GM18870 (cell line): Measurements from ENCODE around the gene EFNA5.

Source experiments
- ATAC-seq: cut with Tn5 transposase; IDR thresholded peaks from one replicate; pipeline ENCODE4 v1.9.1; 2021; ENCODE audit warnings: moderate library complexity; ENCODE audit not compliant: unreplicated experiment

Gene EFNA5

DNA sequence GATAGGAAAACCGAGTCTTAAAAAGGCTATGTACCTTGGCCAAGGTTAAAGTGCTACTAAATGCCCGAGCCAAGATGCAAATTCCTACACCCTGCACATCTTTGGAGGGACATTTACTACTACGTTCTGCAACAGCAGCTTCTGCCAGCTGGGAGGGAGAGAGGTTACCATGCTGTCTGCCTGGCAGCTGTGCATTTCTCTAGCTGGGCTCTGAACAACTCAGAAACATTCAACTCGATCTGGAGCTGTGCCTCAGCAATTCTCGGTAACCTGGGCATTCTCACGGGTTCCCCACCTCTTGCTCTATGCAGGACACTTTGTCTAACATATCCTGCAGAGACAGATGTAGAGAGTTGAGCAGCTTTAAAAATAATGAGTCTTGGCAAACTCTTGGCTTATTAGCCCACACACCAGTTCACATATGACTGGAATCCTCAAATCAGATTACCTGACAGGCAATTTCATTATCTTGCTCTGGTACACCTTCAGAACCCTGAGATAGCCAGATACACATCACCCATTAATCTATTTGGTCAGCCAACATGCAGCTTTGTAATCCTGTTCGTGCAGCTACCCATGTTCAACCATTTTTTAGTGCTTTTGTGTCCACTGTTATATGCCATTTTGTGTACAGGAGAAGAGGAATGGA lies 115.8 kb downstream of the EFNA5 start:
- no peak for ATAC-seq

DNA sequence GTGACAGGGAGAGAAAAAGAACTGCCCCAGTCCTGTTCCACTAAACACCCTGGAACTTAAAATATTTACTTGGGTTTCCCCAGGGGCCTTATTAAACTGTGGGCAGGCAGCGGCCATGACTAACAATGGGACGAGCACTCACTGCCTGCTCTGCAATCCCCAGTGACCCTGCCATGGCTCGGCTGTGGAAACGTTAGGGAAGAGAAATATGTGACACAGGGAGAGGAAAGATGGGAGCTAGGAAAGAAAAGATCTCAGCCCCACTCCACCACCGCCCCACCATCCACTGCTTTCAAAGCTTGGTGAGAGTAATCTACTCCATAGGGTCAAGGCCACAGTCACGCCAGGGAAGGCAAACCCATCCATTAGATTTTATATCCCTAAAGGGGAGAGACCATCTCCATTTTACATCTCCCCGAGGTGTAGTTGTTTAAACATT lies 117.6 kb downstream of the EFNA5 start:
- ATAC-seq: no peak

- no peak for ATAC-seq
Measured at GRCh38 chr5:107551088-107551487, 119.6 kb downstream of the EFNA5 start.

DNA sequence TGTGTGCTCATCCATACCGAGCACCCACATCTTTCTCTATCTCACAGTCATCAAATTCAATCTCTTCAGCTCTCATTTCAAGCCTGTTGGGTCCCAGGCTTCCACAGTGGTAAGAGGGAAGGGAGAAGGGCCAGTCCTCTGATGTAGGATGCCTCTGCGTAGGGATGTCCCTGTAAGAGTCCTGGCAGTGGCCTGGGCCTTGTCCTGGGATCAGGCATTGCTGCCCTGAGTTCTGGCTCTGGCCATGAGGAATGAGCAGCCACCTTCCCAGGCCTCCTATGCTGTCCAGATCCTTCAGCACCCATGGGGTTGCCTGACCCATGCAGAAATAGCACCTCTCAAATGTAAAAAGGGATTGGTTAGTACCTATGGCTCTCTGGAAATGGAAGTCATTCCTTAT lies 121.2 kb downstream of the EFNA5 start:
- no peak for ATAC-seq

GRCh38 chr5:107548477-107548876 lies 122.3 kb downstream of the EFNA5 start:
- ATAC-seq: no peak

DNA sequence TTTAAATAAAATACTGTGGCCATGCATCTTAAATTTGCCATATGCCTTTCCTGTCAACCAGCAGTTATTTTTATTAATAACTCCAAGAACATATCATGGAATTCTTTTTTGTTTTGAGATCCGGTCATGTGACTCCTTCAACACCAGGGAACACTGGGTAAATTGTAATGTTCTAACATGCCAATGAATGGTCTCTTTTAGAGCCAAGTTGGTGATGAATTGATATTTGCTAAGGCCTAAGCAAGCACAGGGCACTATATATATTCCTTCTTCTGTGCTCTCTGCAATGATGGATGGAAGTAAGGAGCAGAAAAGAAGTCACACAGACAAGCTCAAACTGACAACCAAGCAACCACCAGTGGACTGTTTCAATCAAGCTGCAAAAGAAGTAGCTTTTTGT lies 124.0 kb downstream of the EFNA5 start:
- ATAC-seq: no peak

GRCh38 chr5:107545486-107545885 lies 125.3 kb downstream of the EFNA5 start:
- ATAC-seq: no peak

DNA sequence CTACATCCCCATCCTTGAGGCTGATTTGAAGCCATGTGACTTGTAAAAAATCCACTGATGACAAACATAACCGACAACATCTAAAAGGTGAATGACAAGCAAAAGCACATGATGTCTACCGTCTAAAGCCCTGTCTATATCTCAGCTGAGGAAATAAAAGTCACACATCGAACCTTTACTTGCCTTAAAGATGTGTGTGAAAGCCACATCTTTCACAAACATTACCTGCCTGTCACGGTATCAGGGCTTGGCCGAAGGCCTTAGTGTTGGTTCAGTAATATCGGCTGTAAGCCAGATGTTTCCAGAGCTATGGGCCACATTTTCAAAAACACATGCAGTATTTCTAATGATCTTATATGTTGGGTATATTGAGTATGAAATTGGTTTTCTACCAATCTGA lies 125.8 kb downstream of the EFNA5 start:
- ATAC-seq: no peak

DNA sequence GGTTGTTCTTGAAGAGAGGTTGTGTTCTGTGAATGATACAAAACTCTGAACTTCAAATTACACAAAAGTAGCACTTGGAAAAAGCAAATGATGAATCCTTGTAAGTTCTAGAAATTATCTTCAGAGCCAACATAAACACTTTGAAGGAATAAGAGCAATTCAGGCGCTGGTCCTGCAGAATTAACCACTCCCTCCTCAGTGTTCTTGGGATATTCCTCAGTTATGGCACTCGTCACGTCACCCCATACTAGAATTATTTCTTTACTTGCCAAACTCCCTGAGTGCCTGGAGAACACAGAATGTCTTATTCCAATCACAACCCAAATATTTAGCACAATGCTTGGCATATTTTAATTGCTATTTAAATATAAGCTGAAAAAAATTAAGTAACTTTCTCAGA lies 126.3 kb downstream of the EFNA5 start:
- ATAC-seq: no peak

GRCh38 chr5:107543868-107544267 lies 126.9 kb downstream of the EFNA5 start:
- ATAC-seq: no peak

DNA sequence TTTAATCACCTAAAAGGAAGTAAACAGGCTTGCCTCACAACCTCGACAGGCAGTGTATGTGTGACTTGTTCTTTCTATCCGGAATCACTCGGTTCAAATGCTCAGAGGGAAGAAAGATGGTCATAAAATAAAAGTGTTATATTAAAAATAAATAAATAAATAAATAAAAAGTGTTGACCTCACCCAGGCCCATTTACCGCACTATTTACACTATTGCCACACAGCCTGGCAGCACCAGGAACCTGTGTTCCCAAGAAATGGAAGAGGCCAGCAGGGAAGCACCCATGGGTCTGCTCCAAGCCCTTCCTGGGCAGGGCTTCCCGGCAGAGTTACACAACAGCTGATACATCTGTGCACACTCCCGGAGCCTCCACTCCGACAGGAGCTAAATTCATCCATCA lies 127.9 kb downstream of the EFNA5 start:
- no peak for ATAC-seq

- ATAC-seq: no peak
Measured at GRCh38 chr5:107542428-107542827, 128.3 kb downstream of the EFNA5 start.

DNA sequence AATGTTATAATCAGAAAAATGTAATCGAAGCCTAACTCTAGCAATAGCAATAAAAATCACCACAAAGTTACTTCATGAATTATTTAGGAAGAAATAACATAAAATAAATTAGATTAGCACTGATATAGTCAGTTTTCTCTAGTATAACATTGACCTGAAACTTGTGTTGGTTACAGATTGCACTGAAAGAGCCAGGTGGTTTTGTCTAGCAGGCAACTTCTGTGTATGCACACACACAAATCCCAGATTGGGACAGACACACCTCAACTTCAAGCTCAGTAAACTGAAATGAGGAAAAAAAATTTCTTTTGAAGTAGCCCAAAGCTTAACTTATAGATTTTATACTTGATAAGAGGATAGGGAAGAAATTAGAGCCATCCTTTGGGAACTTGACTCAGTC lies 129.3 kb downstream of the EFNA5 start:
- ATAC-seq: peak; percentile 48

- ATAC-seq: no peak
Measured at GRCh38 chr5:107539726-107540330, 130.9 kb downstream of the EFNA5 start.

DNA sequence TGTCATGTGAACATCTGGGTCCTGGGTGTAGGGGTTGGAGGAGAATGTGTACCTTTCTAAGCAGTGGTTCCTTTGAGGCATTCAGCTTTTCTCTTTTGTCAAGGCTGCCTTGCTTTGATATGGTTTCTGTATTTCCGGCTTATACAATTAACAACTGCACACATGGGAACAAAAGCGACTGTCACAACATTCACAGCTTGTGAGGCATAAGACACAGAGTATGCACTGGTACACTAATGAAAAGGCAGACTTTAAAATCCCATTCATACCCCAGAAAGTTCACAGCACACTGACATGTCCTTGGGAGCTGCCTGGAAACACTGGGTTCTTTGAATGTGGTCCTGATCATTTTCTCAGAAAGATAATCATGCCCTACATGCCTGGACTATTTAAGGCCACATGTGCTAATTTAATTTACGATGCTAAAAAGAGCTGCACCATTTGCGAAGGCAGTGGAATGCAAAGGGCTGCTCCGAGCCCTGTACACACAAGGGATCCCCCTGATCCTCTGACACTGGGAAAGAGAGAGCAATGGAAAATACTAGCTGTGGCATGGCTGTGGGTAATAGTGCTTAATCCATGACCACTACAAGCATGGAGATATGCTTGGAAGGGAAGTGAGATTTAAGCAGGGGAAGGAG lies 131.8 kb downstream of the EFNA5 start:
- no peak for ATAC-seq

DNA sequence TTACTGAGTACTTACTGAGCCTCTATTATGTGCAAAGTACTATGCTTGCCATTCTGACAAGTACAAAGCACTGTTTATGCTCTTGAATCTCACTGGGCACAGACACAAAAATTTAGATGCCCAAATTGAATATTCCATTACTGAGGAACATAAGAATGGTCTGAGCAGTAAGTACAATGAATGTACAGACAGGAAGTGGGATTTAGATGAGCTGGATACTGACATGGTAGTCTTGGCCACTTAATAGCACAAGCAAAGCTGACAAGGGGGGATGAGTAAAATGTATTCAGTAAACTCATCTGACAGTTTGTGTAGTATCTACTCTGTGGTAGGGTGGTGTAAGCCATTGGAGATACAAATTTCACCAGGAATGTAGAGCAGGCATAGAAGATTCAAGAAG lies 132.4 kb downstream of the EFNA5 start:
- no peak for ATAC-seq

GRCh38 chr5:107535849-107536248 lies 134.9 kb downstream of the EFNA5 start:
- ATAC-seq: no peak

GRCh38 chr5:107533910-107534876 lies 136.5 kb downstream of the EFNA5 start:
- ATAC-seq: no peak

DNA sequence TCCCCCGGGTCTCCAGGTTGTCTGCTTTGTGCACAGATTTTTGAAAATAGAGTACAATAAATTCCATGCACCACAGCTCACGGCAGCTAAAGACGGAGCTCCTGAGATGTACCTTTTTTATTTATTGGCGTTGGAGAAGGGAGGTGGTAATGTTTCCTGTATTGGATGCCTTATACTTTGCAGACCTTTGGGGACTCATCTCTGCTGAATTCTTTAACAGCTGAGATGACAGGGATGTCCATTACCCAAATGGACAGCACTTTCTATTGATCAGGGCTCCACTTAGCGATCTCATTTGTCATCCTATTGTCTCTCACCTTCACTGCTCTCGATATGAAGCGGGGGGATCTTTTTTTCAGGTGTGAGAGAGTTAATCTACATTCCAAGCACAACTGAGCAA lies 137.8 kb downstream of the EFNA5 start:
- ATAC-seq: no peak

DNA sequence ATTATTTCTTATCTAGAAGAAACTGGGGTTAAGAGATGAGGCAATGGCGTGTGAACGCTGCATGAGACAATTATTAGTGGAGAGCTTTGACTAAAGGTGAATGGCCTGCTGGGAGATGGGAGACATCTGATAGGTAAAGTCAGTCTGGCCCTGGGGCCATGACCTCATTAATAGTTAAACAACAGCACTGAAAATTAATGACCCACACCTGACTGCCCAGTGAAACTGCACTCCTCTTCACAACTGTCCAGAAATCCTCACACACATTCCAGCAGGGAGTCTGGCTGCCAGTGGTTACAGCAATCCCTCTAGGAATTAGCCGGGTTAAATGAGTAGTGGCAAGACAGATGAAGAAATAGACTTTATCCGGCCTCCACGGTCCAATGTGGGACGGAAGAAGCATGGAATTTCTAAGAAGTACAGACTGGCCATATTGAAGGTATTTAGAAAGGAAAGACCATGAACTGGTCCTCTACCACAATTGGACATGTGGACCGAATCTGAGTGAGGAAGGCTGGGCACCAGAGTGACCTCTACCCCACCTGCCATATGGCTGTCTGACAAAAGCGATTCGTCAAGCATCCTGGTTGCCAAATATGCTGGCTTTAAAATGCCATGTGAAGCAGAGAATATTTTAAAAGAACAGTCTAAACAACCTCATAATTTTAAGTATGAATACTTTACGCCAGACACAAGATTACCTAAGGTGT lies 138.4 kb downstream of the EFNA5 start:
- ATAC-seq: no peak

- ATAC-seq: no peak
Measured at GRCh38 chr5:107531308-107531707, 139.4 kb downstream of the EFNA5 start.
